Calu3 (cell line): ENCODE results near the gene ARID4A. TPM values are rescaled to one million over a fixed set of nuclear protein-coding genes. Genes with fewer than 3 reads are reported as not detected.
"Not testable (repeated sequence)": the region's sequence is repeated elsewhere in the genome, so short reads cannot be mapped to it uniquely, and the experiment has no call there.

Source experiments
- BruUV-seq: library from RNA; stranded (reverse); fragments of 400-500 nt; replicated peaks from 2 replicates; lab custom pipeline; 2021; lab: Mats Ljungman, UMichigan
- CTCF ChIA-PET: fragments of 300-600 bp; sonication (Branson Sonifier 250); formaldehyde crosslinking; loops from one replicate; lab custom pipeline; 2022; ENCODE audit warnings: antibody characterized with exemption; lab: Charles Lee
- DNase-seq: peaks from one replicate; pipeline ENCODE4 v3.0.0; 2022
- H3K27ac Mint-ChIP-seq: one replicate; pipeline ENCODE4 v1.8.0; 2022; ENCODE audit warnings: mixed read lengths; ENCODE audit not compliant: unreplicated experiment
- H3K27me3 Mint-ChIP-seq: one replicate; pipeline ENCODE4 v1.8.0; 2022; ENCODE audit warnings: mixed read lengths; ENCODE audit not compliant: unreplicated experiment
- H3K36me3 Mint-ChIP-seq: one replicate; pipeline ENCODE4 v1.8.0; 2022; ENCODE audit warnings: mild to moderate bottlenecking, moderate library complexity, mixed read lengths; ENCODE audit not compliant: insufficient read depth, unreplicated experiment
- H3K4me1 Mint-ChIP-seq: one replicate; pipeline ENCODE4 v1.8.0; 2022; ENCODE audit warnings: mild to moderate bottlenecking, low read depth, mixed read lengths; ENCODE audit not compliant: unreplicated experiment
- H3K4me3 Mint-ChIP-seq: one replicate; pipeline ENCODE4 v1.8.0; 2022; ENCODE audit warnings: mild to moderate bottlenecking, low read depth, moderate library complexity, mixed read lengths; ENCODE audit not compliant: unreplicated experiment
- H3K9me3 Mint-ChIP-seq: one replicate; pipeline ENCODE4 v1.8.0; 2022; ENCODE audit warnings: low read depth, mixed read lengths; ENCODE audit not compliant: unreplicated experiment
- intact Hi-C: fragments of 100-400 bp; cut with micrococcal nuclease; formaldehyde crosslinking; loops from one replicate; pipeline ENCODE4 v1.10.0; 2022; ENCODE audit not compliant: unreplicated experiment
- total RNA-seq: library from RNA; stranded (reverse); gene quantifications from 2 replicates; pipeline ENCODE4 v1.2.3, GENCODE V29; 2022
- TF ChIP-seq, protein P1 (sequence below): fragments of 200-600 bp; IDR thresholded peaks from one replicate; pipeline ENCODE4 v1.8.0; 2022; ENCODE audit warnings: antibody characterized with exemption; ENCODE audit not compliant: unreplicated experiment

Gene ARID4A
- total RNA-seq, 1 experiment from 2014 or later = 26.7 TPM

- Mint-ChIP-seq H3K9me3 (no peaks in the 10 kb centered on the region), H3K4me3 (peak overlapping the region; percentile 31), H3K27ac (peak overlapping the region; percentile 41), H3K27me3 (no peaks in the 10 kb centered on the region), H3K4me1 (peaks cover 8% of the 10 kb centered on the region), H3K36me3 (peaks cover 14% of the 10 kb centered on the region)
- DNase-seq = no peak
- CTCF ChIA-PET = interaction anchor here (0.7 kb wide), 1 partner anchor 714 kb away, joined by 4 read pairs; no protein-coding TSS in a partner anchor
- no TSS peak for BruUV-seq
- intact Hi-C loops = no loop called here
- TF ChIP-seq, protein P1, sequence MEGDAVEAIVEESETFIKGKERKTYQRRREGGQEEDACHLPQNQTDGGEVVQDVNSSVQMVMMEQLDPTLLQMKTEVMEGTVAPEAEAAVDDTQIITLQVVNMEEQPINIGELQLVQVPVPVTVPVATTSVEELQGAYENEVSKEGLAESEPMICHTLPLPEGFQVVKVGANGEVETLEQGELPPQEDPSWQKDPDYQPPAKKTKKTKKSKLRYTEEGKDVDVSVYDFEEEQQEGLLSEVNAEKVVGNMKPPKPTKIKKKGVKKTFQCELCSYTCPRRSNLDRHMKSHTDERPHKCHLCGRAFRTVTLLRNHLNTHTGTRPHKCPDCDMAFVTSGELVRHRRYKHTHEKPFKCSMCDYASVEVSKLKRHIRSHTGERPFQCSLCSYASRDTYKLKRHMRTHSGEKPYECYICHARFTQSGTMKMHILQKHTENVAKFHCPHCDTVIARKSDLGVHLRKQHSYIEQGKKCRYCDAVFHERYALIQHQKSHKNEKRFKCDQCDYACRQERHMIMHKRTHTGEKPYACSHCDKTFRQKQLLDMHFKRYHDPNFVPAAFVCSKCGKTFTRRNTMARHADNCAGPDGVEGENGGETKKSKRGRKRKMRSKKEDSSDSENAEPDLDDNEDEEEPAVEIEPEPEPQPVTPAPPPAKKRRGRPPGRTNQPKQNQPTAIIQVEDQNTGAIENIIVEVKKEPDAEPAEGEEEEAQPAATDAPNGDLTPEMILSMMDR = no peak
Observed at GRCh38 chr14:58353516-58354299, 55.4 kb downstream of the ARID4A start.

DNA sequence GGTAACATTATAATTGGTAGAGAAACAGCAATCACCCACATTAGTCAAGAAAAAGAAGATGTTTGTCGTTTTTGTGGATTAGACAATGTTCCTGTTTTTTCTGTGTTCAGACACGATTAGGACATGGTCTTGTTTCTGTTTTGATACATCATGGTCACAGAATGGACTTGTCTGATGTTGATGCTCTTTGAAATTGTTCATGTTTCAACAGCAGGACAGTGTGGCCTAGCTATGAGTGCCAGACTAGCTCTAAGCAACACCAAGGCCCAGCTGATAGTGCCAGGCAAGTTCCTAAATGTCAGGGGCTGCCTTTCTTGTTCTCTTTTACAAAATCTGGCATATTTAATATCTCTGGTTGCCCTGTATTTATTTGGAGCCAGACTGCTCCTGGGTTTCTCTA, 56.5 kb downstream of the ARID4A start:
- peaks cover 10% of the 10 kb centered on the region for H3K36me3 Mint-ChIP-seq
- intact Hi-C loops = no loop called here
- no peak for DNase-seq
- H3K9me3 Mint-ChIP-seq = no peaks in the 10 kb centered on the region
- BruUV-seq = no TSS peak
- no peak overlapping the region for H3K4me3 Mint-ChIP-seq
- TF ChIP-seq, protein P1 = no peak
- H3K27ac Mint-ChIP-seq = no peak overlapping the region
- CTCF ChIA-PET = interaction anchor here (0.7 kb wide), 1 partner anchor 713 kb away, joined by 4 read pairs; no protein-coding TSS in a partner anchor
- no peaks in the 10 kb centered on the region for H3K27me3 Mint-ChIP-seq
- peaks cover 8% of the 10 kb centered on the region for H3K4me1 Mint-ChIP-seq

GRCh38 chr14:58356268-58356667, 57.9 kb downstream of the ARID4A start:
- peaks cover 8% of the 10 kb centered on the region for H3K4me1 Mint-ChIP-seq
- intact Hi-C loops = no loop called here
- H3K27ac Mint-ChIP-seq = no peak overlapping the region
- H3K36me3 Mint-ChIP-seq = peaks cover 15% of the 10 kb centered on the region
- BruUV-seq = no TSS peak
- H3K4me3 Mint-ChIP-seq = no peak overlapping the region
- no peaks in the 10 kb centered on the region for H3K27me3 Mint-ChIP-seq
- CTCF ChIA-PET = interaction anchor here (0.6 kb wide), 1 partner anchor 68 kb away, joined by 4 read pairs; no protein-coding TSS in a partner anchor
- no peaks in the 10 kb centered on the region for H3K9me3 Mint-ChIP-seq
- TF ChIP-seq, protein P1 = no peak
- no peak for DNase-seq

GRCh38 chr14:58362272-58362671, 63.9 kb downstream of the ARID4A start:
- H3K4me1 Mint-ChIP-seq, H3K9me3 Mint-ChIP-seq, H3K27me3 Mint-ChIP-seq, DNase-seq, H3K27ac Mint-ChIP-seq, BruUV-seq, H3K4me3 Mint-ChIP-seq: not testable (repeated sequence)
- intact Hi-C loops = loop anchor here (1.0 kb wide), 1 partner anchor 254 kb away; no protein-coding TSS in a partner anchor
- CTCF ChIA-PET = interaction anchor here (0.6 kb wide), 1 partner anchor 34 kb away, joined by 3 read pairs; no protein-coding TSS in a partner anchor
- peaks cover 17% of the 10 kb centered on the region for H3K36me3 Mint-ChIP-seq
